Gastrocnemius medialis (tissue), 4 donors: ENCODE data around the gene THSD7B.

Source experiments
- CTCF ChIP-seq, 5 experiments: fragments of 450-650 bp in 3 of 5; fragments of 200-600 bp in 2 of 5; sonication (generic) in 2 of 5; IDR thresholded peaks in 4 of 5; conservative IDR thresholded peaks in 1 of 5; 1 replicate in 4 of 5; 2 replicates in 1 of 5; pipeline ENCODE4 v1.5.1; 2016 to 2019; ENCODE audit warnings: antibody characterized with exemption in 5 of 5, mild to moderate bottlenecking in 3 of 5, moderate library complexity in 3 of 5
- POLR2A ChIP-seq, 2 donors: fragments of 450-650 bp; IDR thresholded peaks; one replicate each; pipeline ENCODE4 v1.6.1; 2017; ENCODE audit warnings: antibody characterized with exemption in 2 of 2, mild to moderate bottlenecking in 2 of 2, moderate library complexity in 2 of 2

GRCh38 chr2:137049518-137049917 lies 284.2 kb downstream of the THSD7B start:
- TF ChIP-seq POLR2A (IDR thresholded peaks at IDR 0.05): no peak
- no peak for TF ChIP-seq CTCF (IDR thresholded peaks at IDR 0.05 in 4 of 5, conservative IDR thresholded peaks at IDR 0.05 in 1 of 5)
